ENCODE results near the gene IL1R1. TPM values are rescaled to one million over a fixed set of nuclear protein-coding genes. Genes with fewer than 3 reads are reported as not detected.

IL1R1 gene
- total RNA-seq, 1 donor from 2014 or later, result 1.0 TPM

DNA sequence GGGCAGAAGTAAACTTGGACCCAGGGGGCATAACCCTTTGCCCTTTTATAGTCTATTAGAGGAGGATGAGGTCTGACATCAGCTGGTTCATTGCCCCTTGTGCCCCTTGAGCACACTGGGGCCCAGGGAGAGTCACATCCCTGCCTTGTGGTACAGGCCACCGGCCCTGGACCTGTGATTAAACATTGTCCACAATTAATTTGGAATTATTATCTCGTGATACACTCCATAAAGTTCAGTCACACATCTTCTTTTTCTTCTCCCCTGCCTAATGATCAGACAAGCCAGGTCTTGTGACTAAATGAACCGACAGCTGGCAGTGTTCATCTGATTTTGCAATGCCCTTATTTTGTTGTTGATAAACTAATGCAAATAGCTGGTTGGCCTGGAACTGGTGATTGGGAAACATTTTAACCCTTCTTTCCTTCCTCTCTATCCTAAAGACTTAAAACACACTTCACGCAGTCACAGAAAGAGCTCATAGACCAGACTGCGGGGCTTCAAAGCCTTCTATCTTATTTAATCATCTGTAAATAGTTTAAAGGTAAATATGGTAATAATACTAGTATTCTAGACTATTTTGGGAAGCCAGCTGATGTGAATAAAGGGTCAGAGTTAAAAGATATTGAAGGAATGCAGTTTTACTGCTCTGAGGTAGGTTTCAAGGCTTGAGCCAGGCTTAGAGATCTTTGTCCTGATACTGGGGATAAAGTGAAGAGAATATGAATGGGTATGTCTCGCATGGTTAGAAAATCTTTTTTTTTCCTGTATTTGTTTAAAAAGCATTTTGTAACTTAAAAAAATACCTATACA is 13.4 kb downstream of the IL1R1 start:
- TF ChIP-seq, protein P1, sequence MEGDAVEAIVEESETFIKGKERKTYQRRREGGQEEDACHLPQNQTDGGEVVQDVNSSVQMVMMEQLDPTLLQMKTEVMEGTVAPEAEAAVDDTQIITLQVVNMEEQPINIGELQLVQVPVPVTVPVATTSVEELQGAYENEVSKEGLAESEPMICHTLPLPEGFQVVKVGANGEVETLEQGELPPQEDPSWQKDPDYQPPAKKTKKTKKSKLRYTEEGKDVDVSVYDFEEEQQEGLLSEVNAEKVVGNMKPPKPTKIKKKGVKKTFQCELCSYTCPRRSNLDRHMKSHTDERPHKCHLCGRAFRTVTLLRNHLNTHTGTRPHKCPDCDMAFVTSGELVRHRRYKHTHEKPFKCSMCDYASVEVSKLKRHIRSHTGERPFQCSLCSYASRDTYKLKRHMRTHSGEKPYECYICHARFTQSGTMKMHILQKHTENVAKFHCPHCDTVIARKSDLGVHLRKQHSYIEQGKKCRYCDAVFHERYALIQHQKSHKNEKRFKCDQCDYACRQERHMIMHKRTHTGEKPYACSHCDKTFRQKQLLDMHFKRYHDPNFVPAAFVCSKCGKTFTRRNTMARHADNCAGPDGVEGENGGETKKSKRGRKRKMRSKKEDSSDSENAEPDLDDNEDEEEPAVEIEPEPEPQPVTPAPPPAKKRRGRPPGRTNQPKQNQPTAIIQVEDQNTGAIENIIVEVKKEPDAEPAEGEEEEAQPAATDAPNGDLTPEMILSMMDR (IDR thresholded peaks at IDR 0.05; ENCODE audit: unreplicated experiment), result no peak
- Mint-ChIP-seq H3K27ac (ENCODE audit: unreplicated experiment) (no peak overlapping the region), H3K36me3 (ENCODE audit: low read depth, unreplicated experiment) (peaks cover 12% of the 10 kb centered on the region)

DNA sequence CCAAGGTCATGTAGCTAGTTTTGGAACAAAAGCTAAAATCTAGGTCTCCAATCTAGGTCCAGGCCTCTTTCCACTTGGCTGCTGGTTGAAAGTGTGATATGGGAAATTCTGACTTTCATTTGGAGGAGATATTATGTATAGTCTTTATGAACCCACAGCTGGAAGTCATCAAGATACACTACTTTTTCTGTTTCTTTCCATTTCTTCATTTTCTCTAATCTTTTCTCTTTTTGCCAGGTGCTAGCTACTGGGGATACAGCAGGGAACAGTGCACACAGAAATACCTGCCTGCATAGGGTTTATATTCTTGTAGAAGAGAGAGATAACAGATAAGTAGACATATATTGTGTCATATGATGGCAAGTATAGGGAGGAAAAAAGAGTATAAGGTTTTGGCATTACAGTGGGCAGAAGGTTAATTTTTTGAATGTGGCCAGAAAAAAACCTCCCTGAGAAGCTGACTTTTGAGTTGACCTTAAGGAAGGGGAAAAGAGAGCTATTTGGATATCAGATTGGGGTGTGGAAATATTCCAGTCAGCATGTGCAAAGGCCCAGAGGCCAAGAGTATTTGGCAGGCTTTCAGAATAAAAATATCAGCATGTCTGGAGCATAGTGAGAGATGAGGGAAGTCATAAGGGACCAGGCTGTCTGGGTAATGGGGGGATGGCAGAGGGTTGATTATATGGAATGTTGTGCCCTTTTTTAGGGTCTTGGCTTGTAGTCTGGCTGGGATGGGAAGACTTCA is 15.6 kb downstream of the IL1R1 start:
- Mint-ChIP-seq H3K4me3 (ENCODE audit: unreplicated experiment) (no peak overlapping the region), H3K27ac (ENCODE audit: unreplicated experiment) (no peak overlapping the region)

More for the DNA sequence above, 13.4 kb downstream of the IL1R1 start:
- Mint-ChIP-seq H3K9me3 (ENCODE audit: unreplicated experiment) (no peaks in the 10 kb centered on the region), H3K4me1 (ENCODE audit: unreplicated experiment) (no peaks in the 10 kb centered on the region), H3K4me3 (ENCODE audit: unreplicated experiment) (no peak overlapping the region), H3K27me3 (ENCODE audit: unreplicated experiment) (peaks cover 4% of the 10 kb centered on the region)
- no peak for DNase-seq (ENCODE audit: low spot score)

DNA sequence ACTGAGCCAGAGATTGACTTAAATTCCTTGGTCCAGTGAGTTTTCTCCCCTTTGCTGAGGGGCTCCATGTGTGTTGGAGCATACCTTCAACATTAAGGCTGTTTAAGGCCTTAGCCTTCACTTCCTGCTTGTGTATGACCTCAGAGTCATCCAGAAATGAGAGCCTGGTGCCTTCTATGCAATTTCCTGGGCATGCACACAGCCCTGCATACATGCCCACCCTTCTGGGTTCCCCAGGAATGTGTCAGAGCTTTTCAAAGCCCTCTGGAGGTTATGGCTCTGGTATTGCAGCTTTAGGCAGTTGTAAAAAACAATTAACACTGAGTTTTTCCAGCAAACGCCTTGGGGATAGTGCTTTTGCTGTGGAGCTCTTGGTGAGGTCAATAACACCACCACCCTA is 16.7 kb downstream of the IL1R1 start:
- no peaks in the 10 kb centered on the region for H3K36me3 Mint-ChIP-seq (ENCODE audit: low read depth, unreplicated experiment)
- no peak for DNase-seq (ENCODE audit: low spot score)
- no peak overlapping the region for H3K27ac Mint-ChIP-seq (ENCODE audit: unreplicated experiment)
- TF ChIP-seq, protein P1 (IDR thresholded peaks at IDR 0.05; ENCODE audit: unreplicated experiment), result no peak
- no peaks in the 10 kb centered on the region for H3K4me1 Mint-ChIP-seq (ENCODE audit: unreplicated experiment)
- H3K4me3 Mint-ChIP-seq (ENCODE audit: unreplicated experiment), result no peak overlapping the region
- peaks cover 2% of the 10 kb centered on the region for H3K27me3 Mint-ChIP-seq (ENCODE audit: unreplicated experiment)
- H3K9me3 Mint-ChIP-seq (ENCODE audit: unreplicated experiment), result no peaks in the 10 kb centered on the region

More for the DNA sequence above, 15.6 kb downstream of the IL1R1 start:
- TF ChIP-seq, protein P1 (IDR thresholded peaks at IDR 0.05; ENCODE audit: unreplicated experiment), result no peak
- no peaks in the 10 kb centered on the region for H3K4me1 Mint-ChIP-seq (ENCODE audit: unreplicated experiment)
- no peaks in the 10 kb centered on the region for H3K9me3 Mint-ChIP-seq (ENCODE audit: unreplicated experiment)
- DNase-seq (ENCODE audit: low spot score), result no peak
- peaks cover 2% of the 10 kb centered on the region for H3K27me3 Mint-ChIP-seq (ENCODE audit: unreplicated experiment)
- peaks cover under 1% of the 10 kb centered on the region for H3K36me3 Mint-ChIP-seq (ENCODE audit: low read depth, unreplicated experiment)

DNA sequence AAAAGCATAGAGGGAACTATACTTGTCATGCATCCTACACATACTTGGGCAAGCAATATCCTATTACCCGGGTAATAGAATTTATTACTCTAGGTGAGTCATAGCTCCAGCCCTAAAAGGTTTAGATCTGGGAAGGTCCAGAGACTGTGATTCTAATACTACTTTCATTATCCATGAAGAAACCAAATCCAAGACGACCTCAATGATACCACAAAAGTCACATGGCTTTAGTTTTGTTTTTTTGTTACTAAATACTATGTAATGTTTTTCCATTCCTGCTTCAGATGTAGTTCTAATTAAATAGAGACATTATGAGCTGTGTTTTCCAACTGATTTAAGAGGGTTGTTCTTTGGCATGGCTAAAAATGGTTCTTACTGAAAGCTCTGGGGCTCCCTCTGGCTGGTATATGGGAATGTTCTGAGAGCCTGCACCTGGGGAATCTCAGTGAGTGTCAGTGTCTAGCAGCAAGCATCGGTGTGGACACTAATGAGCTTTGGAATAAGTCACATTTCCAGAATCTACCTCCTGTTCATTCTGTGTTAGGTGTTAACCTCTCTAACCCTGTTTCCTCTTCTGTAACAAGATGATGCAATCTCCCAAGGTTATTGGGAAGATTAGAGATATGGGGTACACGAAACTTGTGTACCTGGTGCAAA is 23.8 kb downstream of the IL1R1 start:
- H3K9me3 Mint-ChIP-seq (ENCODE audit: unreplicated experiment), result no peaks in the 10 kb centered on the region
- H3K4me1 Mint-ChIP-seq (ENCODE audit: unreplicated experiment), result no peaks in the 10 kb centered on the region
- no peak overlapping the region for H3K27ac Mint-ChIP-seq (ENCODE audit: unreplicated experiment)
- no peaks in the 10 kb centered on the region for H3K27me3 Mint-ChIP-seq (ENCODE audit: unreplicated experiment)
- no peak overlapping the region for H3K4me3 Mint-ChIP-seq (ENCODE audit: unreplicated experiment)
- no peak for DNase-seq (ENCODE audit: low spot score)
- no peaks in the 10 kb centered on the region for H3K36me3 Mint-ChIP-seq (ENCODE audit: low read depth, unreplicated experiment)
- TF ChIP-seq, protein P1 (IDR thresholded peaks at IDR 0.05; ENCODE audit: unreplicated experiment), result no peak
